Measurements from ENCODE around the gene KRT77.

The KRT77 gene

GRCh38 chr12:52650520-52651081 lies 52.7 kb downstream of the KRT77 start:
- no peak for DNase-seq

GRCh38 chr12:52649066-52649465 lies 54.3 kb downstream of the KRT77 start:
- DNase-seq: no peak

- DNase-seq: no peak
Observed at GRCh38 chr12:52648012-52648550, 55.2 kb downstream of the KRT77 start.

- DNase-seq: no peak
Observed at GRCh38 chr12:52647601-52648000, 55.7 kb downstream of the KRT77 start.

- DNase-seq: no peak
Observed at GRCh38 chr12:52646613-52647012, 56.7 kb downstream of the KRT77 start.

GRCh38 chr12:52645982-52646381 lies 57.3 kb downstream of the KRT77 start:
- DNase-seq: no peak

- no peak for DNase-seq
Observed at GRCh38 chr12:52645120-52645761, 58.1 kb downstream of the KRT77 start.

GRCh38 chr12:52644078-52644415 lies 59.3 kb downstream of the KRT77 start:
- DNase-seq: no peak

- DNase-seq: no peak
Observed at GRCh38 chr12:52643233-52644077, 59.9 kb downstream of the KRT77 start.

- DNase-seq: no peak
Observed at GRCh38 chr12:52641468-52641867, 61.9 kb downstream of the KRT77 start.

Data from NCI-H187 (cell line).